Measurements from ENCODE around the gene KCNA5. TPM values are rescaled to one million over a fixed set of nuclear protein-coding genes. Genes with fewer than 3 reads are reported as not detected.

The KCNA5 gene
- total RNA-seq, 3 donors from 2014 or later = 0.44 to 0.66 TPM; not detected in 1

GRCh38 chr12:5013266-5013730, 30.4 kb upstream of the KCNA5 start:
- Histone ChIP-seq H3K4me1 (no peaks in the 10 kb centered on the region), H3K27ac (peak overlapping the region; percentile 58 to 63), H3K36me3 (no peaks in the 10 kb centered on the region), H3K27me3 (no peaks in the 10 kb centered on the region), H3K9me3 (no peaks in the 10 kb centered on the region), H3K4me3 (no peak overlapping the region)
- DNase-seq (ENCODE audit: low spot score in 2 of 2) = peak in 1 of 2 donors; percentile 37
- TF ChIP-seq CTCF (IDR thresholded peaks at IDR 0.05) = no peak
- no peak for TF ChIP-seq POLR2AphosphoS5 (IDR thresholded peaks at IDR 0.05)
- TF ChIP-seq POLR2A (IDR thresholded peaks at IDR 0.05) = no peak
- intact Hi-C loops (cut with DNase I; ENCODE audit: low total_unique reads) = no loop called here

GRCh38 chr12:5014269-5014668, 29.4 kb upstream of the KCNA5 start:
- no peak for DNase-seq (ENCODE audit: low spot score in 2 of 2)
- no peak for TF ChIP-seq POLR2AphosphoS5 (IDR thresholded peaks at IDR 0.05)
- no peak for TF ChIP-seq CTCF (IDR thresholded peaks at IDR 0.05)
- TF ChIP-seq POLR2A (IDR thresholded peaks at IDR 0.05) = no peak
- H3K27ac ChIP-seq = no peak overlapping the region
- H3K4me3 ChIP-seq = no peak overlapping the region
- intact Hi-C loops (cut with DNase I; ENCODE audit: low total_unique reads) = no loop called here
- no peaks in the 10 kb centered on the region for H3K36me3 ChIP-seq
- H3K9me3 ChIP-seq = no peaks in the 10 kb centered on the region
- no peaks in the 10 kb centered on the region for H3K4me1 ChIP-seq
- no peaks in the 10 kb centered on the region for H3K27me3 ChIP-seq

- no peaks in the 10 kb centered on the region for H3K9me3 ChIP-seq
- no peaks in the 10 kb centered on the region for H3K36me3 ChIP-seq
- intact Hi-C loops (cut with DNase I; ENCODE audit: low total_unique reads) = no loop called here
- H3K27me3 ChIP-seq = no peaks in the 10 kb centered on the region
- H3K4me1 ChIP-seq = no peaks in the 10 kb centered on the region
- no peak overlapping the region for H3K27ac ChIP-seq
- H3K4me3 ChIP-seq = no peak overlapping the region
- TF ChIP-seq CTCF (IDR thresholded peaks at IDR 0.05) (no peak), POLR2AphosphoS5 (IDR thresholded peaks at IDR 0.05) (no peak), POLR2A (IDR thresholded peaks at IDR 0.05) (no peak)
- DNase-seq (ENCODE audit: low spot score in 2 of 2) = no peak
Observed at GRCh38 chr12:5015711-5016492, 27.8 kb upstream of the KCNA5 start.

- no peak for DNase-seq (ENCODE audit: low spot score in 2 of 2)
- Histone ChIP-seq H3K4me3 (no peak overlapping the region), H3K27me3 (no peaks in the 10 kb centered on the region), H3K9me3 (no peaks in the 10 kb centered on the region), H3K27ac (no peak overlapping the region), H3K4me1 (no peaks in the 10 kb centered on the region), H3K36me3 (no peaks in the 10 kb centered on the region)
- intact Hi-C loops (cut with DNase I; ENCODE audit: low total_unique reads) = no loop called here
- TF ChIP-seq POLR2AphosphoS5 (IDR thresholded peaks at IDR 0.05) (no peak), POLR2A (IDR thresholded peaks at IDR 0.05) (no peak), CTCF (IDR thresholded peaks at IDR 0.05) (no peak)
Observed at GRCh38 chr12:5016526-5016925, 27.2 kb upstream of the KCNA5 start.

- H3K4me1 ChIP-seq = no peaks in the 10 kb centered on the region
- H3K36me3 ChIP-seq = no peaks in the 10 kb centered on the region
- H3K27me3 ChIP-seq = peaks cover 0 to 2% of the 10 kb centered on the region in 2 donors
- TF ChIP-seq CTCF (IDR thresholded peaks at IDR 0.05) (no peak), POLR2A (IDR thresholded peaks at IDR 0.05) (no peak), POLR2AphosphoS5 (IDR thresholded peaks at IDR 0.05) (no peak)
- intact Hi-C loops (cut with DNase I; ENCODE audit: low total_unique reads) = no loop called here
- H3K27ac ChIP-seq = no peak overlapping the region
- H3K9me3 ChIP-seq = no peaks in the 10 kb centered on the region
- H3K4me3 ChIP-seq = no peak overlapping the region
- DNase-seq (ENCODE audit: low spot score in 2 of 2) = no peak
Observed at GRCh38 chr12:5017638-5018348, 25.9 kb upstream of the KCNA5 start.
